H54 (cell line): ENCODE measurements around the gene TSPAN3.

Experiments used
- DNase-seq: peaks from one replicate; pipeline ENCODE4 v3.0.0; 2011; ENCODE audit warnings: low spot score, mixed read lengths; ENCODE audit not compliant: insufficient read length
- FAIRE-seq: peaks from 3 replicates; lab custom pipeline; 2011; peaks lifted over from hg19 to GRCh38; lab: Jason Lieb, UNC
- POLR2A ChIP-seq: IDR thresholded peaks from 2 replicates; pipeline ENCODE4 v1.6.1; 2011; ENCODE audit warnings: low read depth, mild to moderate bottlenecking, low read length

TSPAN3 gene

GRCh38 chr15:77030928-77031375, 40.0 kb downstream of the TSPAN3 start:
- no peak for TF ChIP-seq POLR2A
- FAIRE-seq, result no peak
- DNase-seq, result no peak

GRCh38 chr15:77030048-77030927, 40.6 kb downstream of the TSPAN3 start:
- TF ChIP-seq POLR2A, result no peak
- peak; percentile 40 for DNase-seq
- no peak for FAIRE-seq

- no peak for FAIRE-seq
- TF ChIP-seq POLR2A, result no peak
Measured at GRCh38 chr15:77029166-77030047, 41.5 kb downstream of the TSPAN3 start.

GRCh38 chr15:77028451-77029165, 42.3 kb downstream of the TSPAN3 start:
- no peak for TF ChIP-seq POLR2A
- DNase-seq, result no peak
- no peak for FAIRE-seq

More at GRCh38 chr15:77029166-77030047, 41.5 kb downstream of the TSPAN3 start:
- DNase-seq, result no peak

- TF ChIP-seq POLR2A, result no peak
- FAIRE-seq (no peak), DNase-seq (no peak)
Measured at GRCh38 chr15:77027697-77028450, 43.0 kb downstream of the TSPAN3 start.

- FAIRE-seq (no peak), DNase-seq (no peak)
- no peak for TF ChIP-seq POLR2A
Measured at GRCh38 chr15:77027111-77027696, 43.7 kb downstream of the TSPAN3 start.

GRCh38 chr15:77026501-77027110, 44.3 kb downstream of the TSPAN3 start:
- TF ChIP-seq POLR2A, result no peak
- DNase-seq (no peak), FAIRE-seq (no peak)

- TF ChIP-seq POLR2A, result no peak
- FAIRE-seq (no peak), DNase-seq (no peak)
Measured at GRCh38 chr15:77025941-77026411, 44.9 kb downstream of the TSPAN3 start.

- no peak for TF ChIP-seq POLR2A
- DNase-seq, result no peak
- no peak for FAIRE-seq
Measured at GRCh38 chr15:77025083-77025901, 45.6 kb downstream of the TSPAN3 start.

GRCh38 chr15:77024273-77025082, 46.4 kb downstream of the TSPAN3 start:
- TF ChIP-seq POLR2A, result no peak
- DNase-seq, result peak; percentile 55
- FAIRE-seq, result no peak

GRCh38 chr15:77023576-77024272, 47.2 kb downstream of the TSPAN3 start:
- TF ChIP-seq POLR2A, result no peak
- DNase-seq (no peak), FAIRE-seq (no peak)
